K562 (cell line): ENCODE results near the gene GPC1. TPM values are rescaled to one million over a fixed set of nuclear protein-coding genes. Genes with fewer than 3 reads are reported as not detected.

Experiments used
- ATAC-seq: fragments of 200-7000 bp; cut with Tn5 transposase; 3 replicates; pipeline ENCODE4 v1.9.1; 2020; ENCODE audit warnings: moderate library complexity
- BruUV-seq: library from RNA; stranded (reverse); fragments of 400-500 nt; replicated peaks from 2 replicates; lab custom pipeline; 2021; lab: Mats Ljungman, UMichigan
- CTCF ChIA-PET: fragments of 300-600 bp; formaldehyde crosslinking; extraction: SDS; loops from one replicate; lab custom pipeline; 2021; ENCODE audit warnings: low intra/inter-chr PET ratio; lab: Yijun Ruan, JAX
- POLR2A ChIA-PET: fragments of 300-600, 350-650 bp; sonication (Branson Sonifier 250); formaldehyde crosslinking; extraction: SDS; loops from one replicate; lab custom pipeline; 2021; ENCODE audit warnings: antibody characterized with exemption, inconsistent platforms; lab: Yijun Ruan, JAX
- DNase-seq, 4 experiments: peaks; one replicate each; pipeline versions ENCODE4 v3.0.0 to v3.0.0-alpha.2; 2011 to 2018; ENCODE audit warnings: low spot score in 3 of 4, mixed read lengths in 3 of 4; ENCODE audit errors: extremely low read depth in 1 of 4
- FAIRE-seq: peaks from 2 replicates; lab custom pipeline; 2011; peaks lifted over from hg19 to GRCh38; lab: Jason Lieb, UNC
- H2AFZ ChIP-seq: 2 replicates; pipeline ENCODE4 v1.6.0; 2011; ENCODE audit warnings: low read depth, low read length, control low read depth, inconsistent platforms
- H3K27ac ChIP-seq: fragments of 200-600 bp; 3 replicates; pipeline ENCODE4 v1.8.0; 2011; ENCODE audit warnings: low read depth, mild to moderate bottlenecking, control low read depth, inconsistent platforms, low read length, moderate library complexity, mixed read lengths; ENCODE audit errors: extremely low read depth
- H3K27me3 ChIP-seq, 2 experiments: fragments of 300-600 bp in 1 of 2; 2 replicates in 1 of 2; 3 replicates in 1 of 2; pipeline versions ENCODE4 v1.6.0 to v1.8.0; 2011; ENCODE audit warnings: inconsistent platforms in 2 of 2, low read length in 2 of 2, mild to moderate bottlenecking in 1 of 2, mixed read lengths in 1 of 2, moderate library complexity in 1 of 2; ENCODE audit not compliant: control insufficient read depth in 2 of 2, insufficient read depth in 2 of 2
- H3K36me3 ChIP-seq: fragments of 300-600 bp; 3 replicates; pipeline ENCODE4 v1.8.0; 2011; ENCODE audit warnings: mild to moderate bottlenecking, low read length, inconsistent platforms; ENCODE audit not compliant: control insufficient read depth, insufficient read depth
- H3K4me1 ChIP-seq, 2 experiments: fragments of 200-600 bp in 1 of 2; replicated peaks in 1 of 2; 2 replicates in 1 of 2; 3 replicates in 1 of 2; pipeline versions ENCODE4 v1.5.1 to v1.8.0; 2011; ENCODE audit warnings: inconsistent platforms in 2 of 2, low read length in 2 of 2, mild to moderate bottlenecking in 1 of 2, mixed read lengths in 1 of 2, moderate library complexity in 1 of 2; ENCODE audit not compliant: control insufficient read depth in 2 of 2, insufficient read depth in 2 of 2
- H3K4me2 ChIP-seq: 2 replicates; pipeline ENCODE4 v1.6.1; 2011; ENCODE audit warnings: low read length, control low read depth, inconsistent platforms, mixed read lengths; ENCODE audit not compliant: insufficient read depth
- H3K4me3 ChIP-seq: fragments of 200-600 bp; sonication (generic), shearing (Covaris generic); 2 replicates; pipeline ENCODE4 v1.5.1; 2016; ENCODE audit warnings: control low read depth, inconsistent platforms
- H3K79me2 ChIP-seq: fragments of 200-600 bp; 3 replicates; pipeline ENCODE4 v1.8.0; 2011; ENCODE audit warnings: low read length, inconsistent platforms; ENCODE audit not compliant: control insufficient read depth, insufficient read depth
- H3K9ac ChIP-seq, 2 experiments: 2 replicates each; pipeline versions ENCODE4 v1.6.0 to v1.6.1; 2011; ENCODE audit warnings: low read depth in 2 of 2, low read length in 2 of 2, control low read depth in 1 of 2, inconsistent platforms in 1 of 2, mild to moderate bottlenecking in 1 of 2, mixed read lengths in 1 of 2; ENCODE audit not compliant: insufficient read depth in 1 of 2
- H3K9me1 ChIP-seq: one replicate; pipeline ENCODE4 v1.6.0; 2011; ENCODE audit warnings: inconsistent platforms, mild to moderate bottlenecking, low read length, moderate library complexity; ENCODE audit not compliant: control insufficient read depth, insufficient read depth
- H3K9me3 ChIP-seq: replicated peaks from 2 replicates; pipeline ENCODE4 v1.5.1; 2011; ENCODE audit warnings: low read depth, low read length, inconsistent platforms; ENCODE audit not compliant: control insufficient read depth, insufficient read depth
- H4K20me1 ChIP-seq: replicated peaks from 2 replicates; pipeline ENCODE4 v1.6.1; 2011; ENCODE audit warnings: low read length, inconsistent platforms, mixed read lengths; ENCODE audit not compliant: control insufficient read depth, insufficient read depth
- DLX4 ChIP-seq: fragments of 250-450 bp; sonication (Bioruptor Pico); IDR thresholded peaks from 2 replicates; pipeline ENCODE4 v1.6.1; 2021; ENCODE audit warnings: mild to moderate bottlenecking
- E2F5 ChIP-seq: sonication (generic); formaldehyde crosslinking; IDR thresholded peaks from 2 replicates; pipeline ENCODE4 v1.8.0; 2022; ENCODE audit warnings: mild to moderate bottlenecking, missing genetic modification reagents
- MYC ChIP-seq, 2 experiments: fragments of 250-450 bp in 1 of 2; sonication (Bioruptor Pico) in 1 of 2; IDR thresholded peaks; 2 replicates each; pipeline versions ENCODE4 v1.5.1 to v1.6.1; 2012 to 2021; ENCODE audit warnings: low read depth in 2 of 2, borderline replicate concordance in 1 of 2, improper control_type of control experiment in 1 of 2, low read length in 1 of 2, mild to moderate bottlenecking in 1 of 2, moderate library complexity in 1 of 2
- PBX2 ChIP-seq, 2 experiments: IDR thresholded peaks in 1 of 2; conservative IDR thresholded peaks in 1 of 2; 2 replicates each; pipeline ENCODE4 v1.6.1; 2016; ENCODE audit warnings: low read depth in 2 of 2, mild to moderate bottlenecking in 1 of 2, missing compliant biosample characterization in 1 of 2, missing genetic modification characterization in 1 of 2, moderate library complexity in 1 of 2
- POU5F1 ChIP-seq: fragments of 150-350 bp; IDR thresholded peaks from 2 replicates; pipeline ENCODE4 v1.6.1; 2014; ENCODE audit warnings: borderline replicate concordance, low read length, low read depth, mild to moderate bottlenecking; ENCODE audit not compliant: partially characterized antibody
- PRMT5 ChIP-seq: sonication (generic); formaldehyde crosslinking; IDR thresholded peaks from 2 replicates; pipeline ENCODE4 v1.5.0; 2020; ENCODE audit warnings: missing genetic modification reagents
- RBM34 ChIP-seq: fragments of 200-400 bp; formaldehyde crosslinking; IDR thresholded peaks from 2 replicates; pipeline ENCODE4 v1.6.1; 2018; ENCODE audit warnings: low read length, borderline replicate concordance; ENCODE audit not compliant: insufficient read depth
- TARDBP ChIP-seq: fragments of 450-650 bp; IDR thresholded peaks from 2 replicates; pipeline ENCODE4 v1.6.1; 2016
- ZC3H8 ChIP-seq: fragments of 450-650 bp; IDR thresholded peaks from 2 replicates; pipeline ENCODE4 v1.6.1; 2017
- ZNF79 ChIP-seq: fragments of 250-450 bp; sonication (Bioruptor Pico); IDR thresholded peaks from 2 replicates; pipeline ENCODE4 v1.4.0; 2020; ENCODE audit warnings: low read depth, mild to moderate bottlenecking, moderate library complexity
- WGBS: fragments of 100-300 bp; shearing (Covaris generic); methylation state at CpG from one replicate; pipeline ENCODE4 v1.1.6; 2016; ENCODE audit warnings: low coverage, mixed read lengths; ENCODE audit not compliant: insufficient coverage; ENCODE audit errors: missing lambda C conversion rate; 5-methylcytosine and 5-hydroxymethylcytosine counted together
- in situ Hi-C: fragments of 300-500 bp; cut with MboI; formaldehyde crosslinking; loops from 4 replicates; pipeline ENCODE4 v1.15.0; 2018; ENCODE audit warnings: inconsistent platforms, mixed read lengths
- intact Hi-C: fragments of 100-400 bp; cut with micrococcal nuclease; formaldehyde crosslinking; loops from 2 replicates; pipeline ENCODE4 v1.14.2; 2022
- polyA plus RNA-seq, 8 experiments: library from polyadenylated mRNA; depleted of rRNA in 4 of 8; stranded (reverse) in 5 of 8; unstranded in 3 of 8; fragments of >200 nt; fragmentation: Nextera tagmentation in 2 of 8; fragmentation: Illumina TruSeq in 1 of 8; extraction: Ambion mirVana in 2 of 8; extraction: Trizol in 1 of 8; gene quantifications; 2 replicates each; pipeline versions ENCODE4 v1.2.1 to v1.2.3, GENCODE V29; 2011 to 2014; ENCODE audit warnings: inconsistent platforms in 1 of 8, missing spikeins in 1 of 8
- total RNA-seq, 7 experiments: library from RNA; depleted of rRNA in 6 of 7; stranded (reverse); fragments of >200 nt in 6 of 7; fragmentation: Illumina TruSeq in 2 of 7; extraction: Trizol in 2 of 7; gene quantifications; 2 replicates each; pipeline versions ENCODE4 v1.2.1 to v1.2.3, GENCODE V29; 2011 to 2021; ENCODE audit warnings: low replicate concordance in 1 of 7

The GPC1 gene
- total and polyA plus RNA-seq, 9 of the 15 experiments (the other 6 are each of a cell fraction or from before 2014, with no cell fraction given) = 0.07 to 0.82 (median 0.14) TPM; not detected in 3

GRCh38 chr2:240514631-240515030 is 79.2 kb downstream of the GPC1 start:
- FAIRE-seq (no peak), DNase-seq (no peak), ATAC-seq (no peak)
- CTCF ChIA-PET = interaction anchor here (0.6 to 1.1 kb wide), 2 partner anchors 81 to 115 kb away, joined by 3 to 4 read pairs; no protein-coding TSS in a partner anchor
- Histone ChIP-seq H3K4me1 (peaks cover 2 to 9% of the 10 kb centered on the region in 2 experiments; a peak in 2 of 5 replicates), H3K36me3 (peaks cover 20% of the 10 kb centered on the region; the same call in 1 of the 3 replicates), H3K9me3 (no peaks in the 10 kb centered on the region), H4K20me1 (no peaks in the 10 kb centered on the region), H3K9me1 (no peaks in the 10 kb centered on the region), H3K27ac (no peak overlapping the region), H3K79me2 (no peaks in the 10 kb centered on the region), H2AFZ (no peak overlapping the region), H3K27me3 (no peaks in the 10 kb centered on the region), H3K4me2 (no peak overlapping the region), H3K4me3 (no peak overlapping the region), H3K9ac (no peak overlapping the region)
- TF ChIP-seq POU5F1 (no peak), ZNF79 (CRISPR knock-in tag) (no peak), RBM34 (no peak), MYC (IDR thresholded peaks at IDR 0.05; ENCODE audit: low read depth, low read length) (no peak), MYC (CRISPR knock-in tag; IDR thresholded peaks at IDR 0.05; ENCODE audit: borderline replicate concordance, low read depth) (no peak)
- in situ Hi-C loops = no loop called here
- POLR2A ChIA-PET = no interaction called here
- intact Hi-C loops = loop anchor here (10.0 kb wide), 2 partner anchors 50 to 190 kb away; partner anchors contain the start of genes DUSP28 and RNPEPL1
- no TSS peak for BruUV-seq
- WGBS = 90% methylated on average over 2 of the region's 2 CpGs

- no peaks in the 10 kb centered on the region for H4K20me1 ChIP-seq
- in situ Hi-C loops (no loop called here), intact Hi-C loops (loop anchor here (10.0 kb wide), 2 partner anchors 47 to 187 kb away; partner anchors contain the start of genes DUSP28 and RNPEPL1)
- no peaks in the 10 kb centered on the region for H3K79me2 ChIP-seq
- peaks cover 2 to 6% of the 10 kb centered on the region in 2 experiments; a peak in 2 of 5 replicates for H3K4me1 ChIP-seq
- FAIRE-seq = no peak
- no TSS peak for BruUV-seq
- ChIA-PET POLR2A (no interaction called here), CTCF (no interaction called here)
- no peaks in the 10 kb centered on the region for H3K9me1 ChIP-seq
- 0 out of 2 replicates have a peak, but pooled peaks cover 2% of the 10 kb centered on the region for H3K9me3 ChIP-seq
- WGBS = 100% methylated on average over 2 of the region's 4 CpGs
- no peak for ATAC-seq
- no peak for DNase-seq
- H3K9ac ChIP-seq = no peak overlapping the region
- H3K27me3 ChIP-seq = no peaks in the 10 kb centered on the region
- no peak overlapping the region for H3K27ac ChIP-seq
- no peak overlapping the region for H2AFZ ChIP-seq
- H3K36me3 ChIP-seq = peaks cover 11% of the 10 kb centered on the region; the same call in 1 of the 3 replicates
- no peak overlapping the region for H3K4me3 ChIP-seq
- no peak overlapping the region for H3K4me2 ChIP-seq
- TF ChIP-seq PRMT5 (no peak), PBX2 (CRISPR knock-in tag; IDR thresholded peaks at IDR 0.05; ENCODE audit: low read depth) (no peak), PBX2 (tag; conservative IDR thresholded peaks at IDR 0.05; ENCODE audit: low read depth) (no peak), ZC3H8 (no peak), TARDBP (no peak), E2F5 (CRISPR knock-in tag) (no peak), DLX4 (CRISPR knock-in tag) (no peak)
Observed at GRCh38 chr2:240517342-240517741, 81.9 kb downstream of the GPC1 start.
